Endothelial cell of umbilical vein (primary cell): Measurements from ENCODE around the gene ART5.

Experiments used
- EZH2 ChIP-seq: IDR thresholded peaks from 2 replicates; pipeline ENCODE4 v1.6.1; 2012; ENCODE audit warnings: borderline replicate concordance, low read depth, mild to moderate bottlenecking, moderate library complexity, low read length, inconsistent platforms; ENCODE audit not compliant: severe bottlenecking
- GATA2 ChIP-seq: IDR thresholded peaks from 2 replicates; pipeline ENCODE4 v1.7.0; 2011; ENCODE audit warnings: low read depth, mild to moderate bottlenecking, moderate library complexity, mixed read lengths, low read length; ENCODE audit not compliant: insufficient read length, insufficient read depth
- MYC ChIP-seq: IDR thresholded peaks from one replicate; pipeline ENCODE4 v1.6.1; 2011; ENCODE audit warnings: mild to moderate bottlenecking, low read depth, low read length
- POLR2A ChIP-seq: IDR thresholded peaks from 2 replicates; pipeline ENCODE4 v1.6.1; 2012; ENCODE audit warnings: low read depth, mild to moderate bottlenecking, control low read depth, low read length
- POLR2AphosphoS5 ChIP-seq: IDR thresholded peaks from 2 replicates; pipeline ENCODE4 v1.6.1; 2012; ENCODE audit warnings: low read depth, mild to moderate bottlenecking, control low read depth, low read length, moderate library complexity; ENCODE audit not compliant: insufficient read depth
- TF ChIP-seq, protein P1 (sequence below), 2 donors: IDR thresholded peaks; 1 replicate in 1 of 2; 2 replicates in 1 of 2; pipeline ENCODE4 v1.5.1; 2011; ENCODE audit warnings: low read length in 2 of 2, mild to moderate bottlenecking in 2 of 2, moderate library complexity in 2 of 2, control low read depth in 1 of 2, inconsistent platforms in 1 of 2, low read depth in 1 of 2; ENCODE audit not compliant: insufficient read depth in 1 of 2; ENCODE audit errors: extremely low read depth in 1 of 2
- TF ChIP-seq, protein P2 (sequence below): IDR thresholded peaks from 2 replicates; pipeline ENCODE4 v1.6.1; 2011; ENCODE audit not compliant: insufficient read depth, insufficient read length

DNA sequence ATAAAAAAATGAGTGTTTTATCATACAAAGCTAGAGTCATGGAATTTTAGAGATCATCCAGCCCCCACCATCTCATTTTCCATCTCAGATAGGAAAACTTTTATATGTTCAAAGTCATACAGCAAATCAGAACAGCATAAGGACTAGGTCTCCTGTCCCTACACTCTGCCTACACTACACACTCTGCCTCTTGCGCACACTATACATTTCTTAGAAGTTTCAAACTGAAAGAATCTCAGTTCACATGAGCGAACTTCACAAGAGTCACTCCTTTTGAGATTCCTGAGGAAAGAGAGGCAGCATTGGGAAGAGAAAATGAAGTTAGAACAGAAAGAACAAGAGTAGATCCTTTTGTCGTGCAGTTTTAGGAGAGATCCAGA is 36.5 kb downstream of the ART5 start:
- TF ChIP-seq POLR2AphosphoS5: no peak
- TF ChIP-seq, protein P1, sequence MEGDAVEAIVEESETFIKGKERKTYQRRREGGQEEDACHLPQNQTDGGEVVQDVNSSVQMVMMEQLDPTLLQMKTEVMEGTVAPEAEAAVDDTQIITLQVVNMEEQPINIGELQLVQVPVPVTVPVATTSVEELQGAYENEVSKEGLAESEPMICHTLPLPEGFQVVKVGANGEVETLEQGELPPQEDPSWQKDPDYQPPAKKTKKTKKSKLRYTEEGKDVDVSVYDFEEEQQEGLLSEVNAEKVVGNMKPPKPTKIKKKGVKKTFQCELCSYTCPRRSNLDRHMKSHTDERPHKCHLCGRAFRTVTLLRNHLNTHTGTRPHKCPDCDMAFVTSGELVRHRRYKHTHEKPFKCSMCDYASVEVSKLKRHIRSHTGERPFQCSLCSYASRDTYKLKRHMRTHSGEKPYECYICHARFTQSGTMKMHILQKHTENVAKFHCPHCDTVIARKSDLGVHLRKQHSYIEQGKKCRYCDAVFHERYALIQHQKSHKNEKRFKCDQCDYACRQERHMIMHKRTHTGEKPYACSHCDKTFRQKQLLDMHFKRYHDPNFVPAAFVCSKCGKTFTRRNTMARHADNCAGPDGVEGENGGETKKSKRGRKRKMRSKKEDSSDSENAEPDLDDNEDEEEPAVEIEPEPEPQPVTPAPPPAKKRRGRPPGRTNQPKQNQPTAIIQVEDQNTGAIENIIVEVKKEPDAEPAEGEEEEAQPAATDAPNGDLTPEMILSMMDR (IDR thresholded peaks at IDR 0.05; ENCODE audit: extremely low read depth in 1 of 2, insufficient read depth in 1 of 2, low read depth in 1 of 2, low read length in 2 of 2): no peak
- no peak for TF ChIP-seq POLR2A
- TF ChIP-seq EZH2: no peak
- no peak for TF ChIP-seq GATA2
- TF ChIP-seq, protein P2, sequence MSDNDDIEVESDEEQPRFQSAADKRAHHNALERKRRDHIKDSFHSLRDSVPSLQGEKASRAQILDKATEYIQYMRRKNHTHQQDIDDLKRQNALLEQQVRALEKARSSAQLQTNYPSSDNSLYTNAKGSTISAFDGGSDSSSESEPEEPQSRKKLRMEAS: no peak
- TF ChIP-seq MYC: no peak
